ENCODE data around the gene EME1.
A peak's percentile ranks its signal among the peaks of the same experiment; 100 is the strongest.
"Not testable (repeated sequence)": the region's sequence is repeated elsewhere in the genome, so short reads cannot be mapped to it uniquely, and the experiment has no call there.

Gene EME1

GRCh38 chr17:50372758-50373556 lies at the start of gene EME1, which contains the start of gene MRPL27:
TSS of gene EME1 (plus strand) at chr17:50373229. CDS start at chr17:50375209, 1,980 bp downstream.
TSS of gene MRPL27 (minus strand) at chr17:50373184. CDS start at chr17:50373170, 14 bp downstream.
- peak; percentile 81 for DNase-seq

GRCh38 chr17:50325906-50326305 lies 47.1 kb upstream of the EME1 start:
- no peak for DNase-seq

DNA sequence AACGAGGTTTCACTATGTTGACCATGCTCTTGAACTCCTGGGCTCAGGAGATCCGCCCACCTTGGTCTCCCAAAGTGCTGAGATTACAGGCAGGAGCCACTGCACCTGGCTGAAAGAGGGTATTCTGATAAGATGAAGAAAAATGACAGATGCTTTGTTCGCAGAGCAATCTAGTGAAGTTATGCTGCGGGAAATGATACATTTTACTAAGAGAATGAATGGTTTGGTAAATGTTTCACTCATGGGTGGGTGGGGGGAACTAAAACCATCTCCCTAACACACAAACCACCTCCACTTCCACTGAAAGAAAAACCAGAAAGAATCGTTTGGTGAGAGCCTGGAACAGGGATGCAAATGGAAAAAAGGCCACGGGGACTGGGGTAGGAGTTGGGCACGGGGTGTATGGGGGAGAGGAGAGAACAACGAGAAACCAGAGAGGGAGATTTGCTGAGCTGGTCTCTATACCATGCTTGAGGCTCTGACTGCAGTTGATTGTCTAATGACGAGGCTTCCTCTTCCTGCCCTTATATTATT lies 46.1 kb upstream of the EME1 start:
- no peak for DNase-seq

DNA sequence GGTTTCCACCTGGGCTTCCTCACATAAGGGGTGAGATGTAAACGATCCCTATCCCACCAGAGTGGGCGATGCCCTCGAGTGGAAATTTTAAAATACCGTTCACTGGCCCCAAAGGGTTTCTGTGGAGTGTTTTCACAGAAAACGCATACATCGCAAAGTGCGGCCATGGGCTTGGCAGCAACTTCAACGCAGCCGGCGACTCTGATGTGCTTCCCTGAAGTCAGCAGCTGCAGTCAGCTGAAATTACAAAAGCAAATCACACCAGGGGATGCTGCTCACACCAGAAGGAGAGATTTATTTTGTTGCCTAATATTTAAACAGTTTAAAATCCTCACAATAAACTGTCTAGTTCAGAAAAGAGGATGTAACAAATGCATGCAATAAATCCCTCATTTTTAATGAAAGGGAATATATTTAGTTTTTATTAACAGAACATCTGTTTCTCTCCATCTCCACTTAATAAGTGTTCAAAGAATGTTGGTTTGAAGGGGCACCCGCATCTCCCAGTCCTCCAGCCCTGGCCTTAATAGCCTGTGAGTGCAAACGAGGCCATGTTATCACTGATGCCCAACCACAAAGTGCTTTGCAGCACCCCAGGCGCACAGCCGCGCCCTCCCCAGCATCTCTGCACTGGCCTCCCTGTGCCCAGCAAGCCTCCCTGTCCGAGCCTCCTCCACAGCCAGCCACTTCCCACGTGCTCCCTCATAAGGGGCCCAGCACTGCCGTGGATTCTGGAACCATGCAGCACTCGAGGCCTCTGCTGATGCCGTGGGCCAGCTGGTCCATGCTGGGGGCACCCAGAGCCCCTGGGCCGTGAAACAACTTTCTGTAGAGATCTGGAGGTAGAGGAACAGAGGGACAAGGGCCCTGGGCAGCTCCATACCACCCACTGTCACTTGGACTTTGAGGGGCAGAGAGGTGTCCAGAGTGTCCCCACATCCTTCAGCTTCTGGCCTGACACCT lies 44.4 kb upstream of the EME1 start:
- DNase-seq, result no peak

DNA sequence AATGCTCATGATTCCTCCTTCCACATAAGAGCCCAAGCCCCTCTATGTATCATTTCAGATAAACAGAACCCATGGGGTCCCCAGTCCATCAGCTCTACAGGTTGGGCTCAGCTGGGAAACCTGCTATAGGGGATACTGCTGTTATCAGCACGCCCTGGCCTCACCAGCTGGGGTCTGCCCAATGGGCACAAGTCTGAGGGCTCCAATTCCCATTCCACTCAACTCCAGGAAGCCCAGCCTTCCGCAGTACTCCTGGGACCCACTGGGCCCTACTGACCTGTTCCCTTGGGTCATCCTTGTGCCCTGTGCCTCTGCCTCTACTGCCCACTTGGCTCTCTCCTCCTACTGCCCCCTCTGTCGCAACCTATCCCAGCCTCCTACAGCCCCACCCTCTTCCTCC lies 43.3 kb upstream of the EME1 start:
- no peak for DNase-seq

- DNase-seq, result no peak
These were observed 42.8 kb upstream of the EME1 start for GRCh38 chr17:50330151-50330775.

- no peak for DNase-seq
These were observed 41.8 kb upstream of the EME1 start for GRCh38 chr17:50331085-50331791.

- no peak for DNase-seq
These were observed 40.8 kb upstream of the EME1 start for GRCh38 chr17:50332196-50332595.

DNA sequence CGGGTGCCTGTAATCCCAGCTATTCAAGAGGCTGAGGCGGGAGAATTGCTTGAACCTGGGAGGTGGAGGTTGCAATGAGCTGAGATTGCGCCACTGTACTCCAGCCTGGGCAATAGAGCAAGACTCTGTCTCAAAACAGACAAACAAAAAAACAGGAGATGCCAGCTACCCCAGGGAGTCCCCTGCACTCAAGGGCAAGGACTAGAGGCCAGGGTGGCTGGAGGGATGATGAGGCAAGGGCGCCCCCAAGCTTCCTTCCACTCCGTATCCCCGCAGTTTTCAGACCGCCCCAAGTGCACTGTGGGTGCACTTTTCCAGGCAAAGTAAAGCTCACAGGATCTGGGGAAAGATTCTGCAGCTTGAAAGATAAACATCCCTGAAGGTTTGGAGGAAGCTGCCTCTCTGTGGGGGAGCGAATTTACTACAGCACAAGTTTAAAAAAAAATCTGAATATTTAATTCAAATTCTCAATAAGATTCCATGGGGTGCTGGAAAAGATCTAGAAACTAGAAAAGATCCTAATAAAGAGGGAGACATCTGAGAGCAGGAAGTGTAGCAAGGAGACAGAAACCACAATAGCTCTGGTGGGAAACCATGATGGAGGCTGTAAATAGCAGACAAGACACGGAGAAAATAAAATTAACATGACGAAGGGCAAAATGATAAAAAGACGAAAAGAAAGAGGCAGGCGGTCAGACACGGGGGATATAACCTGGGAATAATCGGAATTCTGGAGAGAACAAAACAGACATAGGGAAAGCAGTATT lies 39.6 kb upstream of the EME1 start:
- DNase-seq, result not testable (repeated sequence)

DNA sequence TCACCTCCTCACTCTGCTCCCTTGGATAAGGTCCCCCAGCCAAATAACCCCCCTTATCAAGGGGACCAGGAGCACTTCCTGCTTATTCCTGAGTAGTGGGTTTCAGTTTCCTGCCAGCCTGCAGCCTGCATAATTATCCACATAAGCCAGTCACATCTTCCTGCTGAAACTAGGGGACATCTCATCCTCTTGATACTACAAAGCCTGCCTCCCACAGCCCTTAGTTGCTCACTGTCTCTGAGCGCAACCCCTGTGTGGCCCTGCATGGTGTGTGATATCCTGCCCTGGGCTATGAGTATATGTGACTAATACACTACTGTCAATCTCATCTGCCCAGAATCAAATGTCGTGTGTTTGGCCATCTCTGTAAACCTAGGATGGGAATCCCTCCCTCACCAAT lies 35.1 kb upstream of the EME1 start:
- no peak for DNase-seq

DNA sequence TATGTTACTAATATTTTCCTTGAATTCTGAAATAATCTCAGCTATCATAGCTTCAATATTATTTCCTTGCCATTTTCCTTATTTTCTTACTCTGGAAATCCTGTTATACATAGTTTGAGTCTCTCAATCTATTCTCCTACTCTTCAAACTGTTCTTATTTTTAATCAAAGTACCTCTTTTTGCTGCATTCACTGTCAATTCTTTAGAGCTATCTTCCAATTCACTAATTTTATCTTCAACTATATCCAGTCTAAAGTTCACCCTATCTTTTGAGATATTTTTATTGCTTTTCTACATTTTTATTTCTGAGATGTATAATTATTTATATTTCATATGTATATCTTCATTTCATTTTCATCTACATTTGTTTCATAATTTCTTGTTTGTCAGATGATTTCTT lies 34.4 kb upstream of the EME1 start:
- DNase-seq, result no peak

- DNase-seq, result no peak
These were observed 33.6 kb upstream of the EME1 start for GRCh38 chr17:50339381-50339780.

DNA sequence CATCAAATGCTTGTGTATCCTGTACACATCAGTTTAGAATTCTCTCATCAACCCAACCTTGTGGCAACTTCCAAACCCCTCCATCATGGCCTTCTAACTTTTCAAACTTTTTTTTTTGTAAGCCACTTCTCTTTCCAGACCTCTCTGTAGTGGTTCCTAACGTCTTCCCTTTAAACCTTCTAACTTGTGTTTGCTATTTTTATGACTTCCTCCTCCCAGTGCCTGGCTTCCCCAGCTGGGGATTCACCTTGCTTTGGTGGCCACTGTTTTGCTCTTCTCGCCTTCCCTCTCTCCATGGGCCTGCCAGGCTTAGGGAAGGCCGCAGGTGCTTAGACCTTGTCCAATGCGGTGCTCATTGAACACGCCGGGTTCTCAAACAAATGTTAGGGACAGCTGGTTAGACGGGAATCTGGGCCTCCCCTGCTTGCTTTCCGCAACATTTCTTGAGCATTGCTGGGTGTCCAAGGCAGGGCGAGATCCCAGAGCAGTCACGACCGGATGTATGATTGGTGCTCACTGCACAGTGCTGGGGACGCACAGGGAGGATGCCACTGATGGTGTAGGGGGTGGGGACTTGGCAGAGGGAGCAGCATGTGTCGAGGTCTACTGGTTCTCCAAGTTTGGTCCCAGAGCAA lies 28.2 kb upstream of the EME1 start:
- no peak for DNase-seq

DNA sequence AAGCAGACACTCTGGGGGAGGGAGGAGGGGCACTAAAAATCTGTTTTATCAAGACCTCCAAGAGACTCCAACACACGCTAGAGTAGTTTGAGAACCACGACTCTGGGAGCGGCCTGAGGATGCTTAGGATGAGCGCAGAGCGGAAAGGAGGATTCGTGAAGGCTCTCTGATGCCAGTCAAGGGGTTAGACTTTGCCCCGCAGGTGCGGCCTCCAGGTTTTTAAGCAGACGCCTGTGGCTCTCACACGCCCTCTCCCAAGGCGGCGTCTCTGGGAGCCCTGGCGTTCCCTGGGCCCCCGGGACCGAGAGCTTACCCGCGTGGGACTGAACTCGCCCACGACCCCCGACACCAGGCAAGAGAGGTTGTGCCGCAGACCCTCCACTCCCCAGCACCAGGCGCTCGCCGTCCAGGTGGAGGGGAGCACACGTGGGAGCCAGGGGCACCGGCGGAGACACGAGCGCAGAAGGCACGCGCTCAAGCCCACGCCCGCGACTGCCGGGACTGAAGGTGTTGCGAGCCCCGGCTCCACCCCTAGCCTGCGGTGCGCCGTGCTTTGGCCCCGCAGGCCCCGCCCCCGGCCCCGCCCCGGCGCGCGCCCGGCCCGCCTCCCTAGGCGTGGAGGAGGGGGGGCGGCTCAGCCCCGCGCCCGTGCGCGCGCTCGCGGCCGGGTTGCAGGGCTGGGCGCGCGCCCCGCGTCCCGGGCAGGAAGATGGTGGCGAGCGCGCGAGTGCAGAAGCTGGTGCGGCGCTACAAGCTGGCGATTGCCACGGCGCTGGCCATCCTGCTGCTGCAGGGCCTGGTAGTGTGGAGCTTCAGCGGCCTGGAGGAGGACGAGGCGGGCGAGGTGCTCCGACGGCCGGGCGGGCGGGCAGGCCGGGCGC lies 27.4 kb upstream of the EME1 start, which contains the start of gene XYLT2:
Gene XYLT2 (plus strand): TSS at position 695 of the 881 bp plus-strand sequence. CDS start 15 bp downstream, at position 710.
- DNase-seq, result peak; percentile 84 to 89

GRCh38 chr17:50346313-50347116 lies 26.5 kb upstream of the EME1 start:
- peak; percentile 38 to 44 for DNase-seq

GRCh38 chr17:50347117-50347893 lies 25.7 kb upstream of the EME1 start:
- DNase-seq, result no peak

DNA sequence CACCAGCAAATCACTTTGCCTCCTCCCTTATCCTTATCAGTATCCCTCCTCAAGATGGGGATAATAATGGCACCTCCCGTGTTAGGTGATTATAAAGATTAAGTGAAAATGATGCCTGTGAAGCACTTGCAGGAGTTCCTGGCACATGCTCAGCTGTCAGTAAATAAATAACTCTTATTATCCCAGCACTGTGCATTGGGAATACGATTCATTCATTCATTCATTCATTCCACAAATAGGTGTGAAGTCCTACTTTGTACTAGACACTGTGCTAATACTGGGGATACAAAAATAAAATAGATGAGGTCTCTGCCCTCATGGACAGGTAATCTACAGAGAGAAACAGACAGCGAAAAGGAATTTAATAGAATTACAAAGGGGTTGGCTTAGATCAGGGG lies 25.1 kb upstream of the EME1 start:
- no peak for DNase-seq
